ENCODE results near the gene PARD3B. TPM values are rescaled to one million over a fixed set of nuclear protein-coding genes. Genes with fewer than 3 reads are reported as not detected.

PARD3B gene
- total and polyA plus RNA-seq, 2 of the 8 experiments (the other 6 are each of a cell fraction or from before 2014, with no cell fraction given): 1.2 to 5.7 TPM

GRCh38 chr2:205156457-205156856 lies 611.2 kb downstream of the PARD3B start:
- Histone ChIP-seq H3K9me3 (ENCODE audit: insufficient read depth in 2 of 2, low read depth in 1 of 2, low read length in 1 of 2) (no peaks in the 10 kb centered on the region), H3K27me3 (replicated peaks in 1 of 4; ENCODE audit: control insufficient read depth in 3 of 4, extremely low read depth in 1 of 4, insufficient read depth in 3 of 4, low read length in 3 of 4) (no peaks in the 10 kb centered on the region), H3K14ac (ENCODE audit: insufficient read length) (no peak overlapping the region), H3K36me3 (ENCODE audit: control insufficient read depth in 2 of 4, insufficient read depth in 4 of 4, low read length in 3 of 4) (no peaks in the 10 kb centered on the region), H3K4ac (replicated peaks; ENCODE audit: insufficient read length, low read depth, low read length) (no peak overlapping the region), H4K20me1 (replicated peaks in 1 of 2; ENCODE audit: control insufficient read depth in 1 of 2, insufficient read depth in 2 of 2, low read length in 2 of 2) (no peaks in the 10 kb centered on the region), H3K79me2 (ENCODE audit: control insufficient read depth in 1 of 2, insufficient read depth in 2 of 2, low read length in 2 of 2) (no peaks in the 10 kb centered on the region), H3K4me1 (replicated peaks in 1 of 4; ENCODE audit: control insufficient read depth in 3 of 4, insufficient read depth in 4 of 4, low read length in 3 of 4) (no peaks in the 10 kb centered on the region), H3K27ac (ENCODE audit: low read depth, low read length) (no peak overlapping the region), H3K56ac (replicated peaks; ENCODE audit: insufficient read length, low read depth, low read length) (no peak overlapping the region), H4K5ac (ENCODE audit: insufficient read length, low read depth, low read length) (no peak overlapping the region), H3K9ac (replicated peaks in 1 of 4; ENCODE audit: extremely low read depth in 1 of 4, low read depth in 3 of 4, low read length in 3 of 4) (no peak overlapping the region), H2BK120ac (replicated peaks; ENCODE audit: low read depth, low read length) (no peak overlapping the region), H3K18ac (ENCODE audit: extremely low read depth, low read length) (no peak overlapping the region), H3K4me3 (ENCODE audit: extremely low read depth in 1 of 4, insufficient read depth in 2 of 4, low read depth in 3 of 4, low read length in 4 of 4) (no peak overlapping the region), H2AFZ (ENCODE audit: low read length) (no peak overlapping the region), H3K23ac (ENCODE audit: insufficient read length) (no peak overlapping the region), H2BK20ac (ENCODE audit: low read length) (no peak overlapping the region), H3K4me2 (ENCODE audit: insufficient read depth in 1 of 2, low read depth in 2 of 2, low read length in 2 of 2) (no peak overlapping the region), H2BK5ac (ENCODE audit: low read depth, low read length) (no peak overlapping the region), H2BK15ac (ENCODE audit: low read length) (no peak overlapping the region), H4K91ac (replicated peaks; ENCODE audit: insufficient read length, low read length) (no peak overlapping the region), H2BK12ac (ENCODE audit: low read depth, low read length) (no peak overlapping the region), H4K8ac (ENCODE audit: extremely low read depth, insufficient read depth, low read length) (no peak overlapping the region), H2AK5ac (ENCODE audit: low read depth, low read length) (no peak overlapping the region), H3K79me1 (ENCODE audit: low read depth, low read length) (no peaks in the 10 kb centered on the region), H3K23me2 (ENCODE audit: low read depth, low read length) (no peaks in the 10 kb centered on the region)
- DNase-seq (ENCODE audit: low read depth in 1 of 2, low spot score in 2 of 2): no peak
- FAIRE-seq: no peak
- POLR2A ChIA-PET (ENCODE audit: partially characterized antibody): no interaction called here
- 88% methylated on average over 1 of the region's 1 CpG; no CpG with 5 or more reads in 1 of the 2 experiments for WGBS, 2 experiments (ENCODE audit: extremely low coverage in 1 of 2, insufficient coverage in 1 of 2, insufficient read length in 1 of 2, insufficient replicate concordance in 2 of 2, low coverage in 1 of 2, low lambda C conversion rate in 2 of 2, missing lambda C conversion rate in 1 of 2)
- CTCF ChIA-PET (ENCODE audit: partially characterized antibody): no interaction called here
- no peak for TF ChIP-seq ATF3 (IDR thresholded peaks at IDR 0.05; ENCODE audit: insufficient read depth, low read depth, low read length)

Measured in H1 (cell line).